IMR-90 (cell line): ENCODE measurements around the gene CHPT1. TPM values are rescaled to one million over a fixed set of nuclear protein-coding genes. Genes with fewer than 3 reads are reported as not detected.

Source experiments
- ATAC-seq: fragments of 200-7000 bp; cut with Tn5 transposase; 2 replicates; pipeline ENCODE4 v1.9.1; 2020; ENCODE audit warnings: low read depth, mild to moderate bottlenecking, moderate library complexity
- BruUV-seq: library from RNA; stranded (reverse); fragments of 400-500 nt; replicated peaks from 2 replicates; lab custom pipeline; 2021; lab: Mats Ljungman, UMichigan
- CTCF ChIA-PET: fragments of 300-600 bp; formaldehyde crosslinking; extraction: SDS; loops from one replicate; lab custom pipeline; 2021; ENCODE audit warnings: antibody characterized with exemption; lab: Yijun Ruan, JAX
- POLR2A ChIA-PET: fragments of 300-600 bp; sonication (Branson Sonifier 250); formaldehyde crosslinking; loops from one replicate; lab custom pipeline; 2022; ENCODE audit warnings: antibody characterized with exemption; ENCODE audit not compliant: unreplicated experiment; lab: Charles Lee
- DNase-seq: peaks from one replicate; pipeline ENCODE4 v3.0.0; 2013
- H2AFZ ChIP-seq: replicated peaks from 2 replicates; pipeline ENCODE3; 2013; ENCODE audit warnings: low read length, mild to moderate bottlenecking; ENCODE audit not compliant: poor library complexity
- H2AK5ac ChIP-seq: 2 replicates; pipeline ENCODE4 v1.6.1; 2013; ENCODE audit warnings: low read depth, low read length, inconsistent platforms
- H2AK9ac ChIP-seq: replicated peaks from 2 replicates; pipeline ENCODE3; 2013; ENCODE audit warnings: mild to moderate bottlenecking, low read depth, low read length, moderate library complexity; ENCODE audit not compliant: poor library complexity
- H2BK120ac ChIP-seq: 2 replicates; pipeline ENCODE4 v1.6.1; 2013; ENCODE audit warnings: low read depth, low read length, inconsistent platforms
- H2BK15ac ChIP-seq: 3 replicates; pipeline ENCODE4 v1.6.1; 2013; ENCODE audit warnings: low read depth, low read length, inconsistent platforms
- H2BK20ac ChIP-seq: 2 replicates; pipeline ENCODE4 v1.6.1; 2013; ENCODE audit warnings: low read depth, mild to moderate bottlenecking, inconsistent platforms, low read length, moderate library complexity
- H2BK5ac ChIP-seq: 2 replicates; pipeline ENCODE4 v1.6.1; 2013; ENCODE audit warnings: mild to moderate bottlenecking, low read depth, low read length, inconsistent platforms; ENCODE audit not compliant: poor library complexity, severe bottlenecking
- H3K14ac ChIP-seq: replicated peaks from 2 replicates; pipeline ENCODE4 v1.6.1; 2013; ENCODE audit warnings: low read depth, low read length, inconsistent platforms
- H3K18ac ChIP-seq: 2 replicates; pipeline ENCODE4 v1.6.1; 2013; ENCODE audit warnings: low read depth, low read length, control low read depth
- H3K23ac ChIP-seq: 2 replicates; pipeline ENCODE4 v1.6.1; 2013; ENCODE audit warnings: low read depth, low read length, inconsistent platforms
- H3K27ac ChIP-seq: 2 replicates; pipeline ENCODE4 v1.5.1; 2013; ENCODE audit warnings: mild to moderate bottlenecking, control low read depth, low read length; ENCODE audit not compliant: insufficient read depth
- H3K27me3 ChIP-seq: 2 replicates; pipeline ENCODE4 v1.6.1; 2013; ENCODE audit warnings: low read length; ENCODE audit not compliant: control insufficient read depth, insufficient read depth
- H3K36me3 ChIP-seq: 2 replicates; pipeline ENCODE4 v1.6.1; 2013; ENCODE audit warnings: low read length, mixed read lengths; ENCODE audit not compliant: control insufficient read depth, insufficient read depth
- H3K4ac ChIP-seq: 2 replicates; pipeline ENCODE4 v1.6.1; 2013; ENCODE audit warnings: low read depth, low read length, inconsistent platforms
- H3K4me1 ChIP-seq: 2 replicates; pipeline ENCODE4 v1.6.1; 2013; ENCODE audit warnings: low read length, mixed read lengths; ENCODE audit not compliant: control insufficient read depth, insufficient read depth
- H3K4me2 ChIP-seq: 2 replicates; pipeline ENCODE4 v1.6.1; 2013; ENCODE audit warnings: low read depth, mild to moderate bottlenecking, control low read depth, low read length, moderate library complexity
- H3K4me3 ChIP-seq: 2 replicates; pipeline ENCODE4 v1.5.1; 2013; ENCODE audit warnings: low read depth, mild to moderate bottlenecking, control low read depth, low read length, moderate library complexity; ENCODE audit not compliant: insufficient read depth
- H3K56ac ChIP-seq: 2 replicates; pipeline ENCODE4 v1.6.1; 2013; ENCODE audit warnings: low read length, inconsistent platforms; ENCODE audit not compliant: insufficient read depth; ENCODE audit errors: extremely low read depth
- H3K79me1 ChIP-seq, 2 experiments: 2 replicates each; pipeline ENCODE4 v1.6.1; 2013; ENCODE audit warnings: low read length in 2 of 2, inconsistent platforms in 1 of 2, low read depth in 1 of 2
- H3K9ac ChIP-seq: 2 replicates; pipeline ENCODE4 v1.6.1; 2013; ENCODE audit warnings: low read depth, low read length, control low read depth
- H3K9me1 ChIP-seq: 2 replicates; pipeline ENCODE4 v1.6.1; 2013; ENCODE audit warnings: low read length, inconsistent platforms; ENCODE audit not compliant: insufficient read depth
- H3K9me3 ChIP-seq: 2 replicates; pipeline ENCODE4 v1.6.1; 2013; ENCODE audit warnings: low read length; ENCODE audit not compliant: control insufficient read depth, insufficient read depth
- H4K20me1 ChIP-seq: 2 replicates; pipeline ENCODE4 v1.6.1; 2013; ENCODE audit warnings: low read length, inconsistent platforms; ENCODE audit not compliant: insufficient read depth
- H4K5ac ChIP-seq: 2 replicates; pipeline ENCODE4 v1.6.1; 2013; ENCODE audit warnings: mild to moderate bottlenecking, low read depth, low read length, control low read depth
- H4K8ac ChIP-seq, 2 experiments: 2 replicates each; pipeline ENCODE4 v1.6.1; 2013; ENCODE audit warnings: low read depth in 2 of 2, low read length in 2 of 2, control low read depth in 1 of 2, inconsistent platforms in 1 of 2
- H4K91ac ChIP-seq: 2 replicates; pipeline ENCODE4 v1.6.1; 2013; ENCODE audit warnings: low read depth, low read length, inconsistent platforms; ENCODE audit not compliant: insufficient read depth
- BHLHE40 ChIP-seq: fragments of 150-350 bp; IDR thresholded peaks from 2 replicates; pipeline ENCODE4 v1.6.1; 2016; ENCODE audit warnings: mild to moderate bottlenecking, low read depth, low read length
- CEBPB ChIP-seq: IDR thresholded peaks from 2 replicates; pipeline ENCODE4 v1.6.1; 2012; ENCODE audit warnings: low read depth, low read length, improper control_type of control experiment
- CHD1 ChIP-seq: IDR thresholded peaks from 2 replicates; pipeline ENCODE4 v1.6.1; 2012; ENCODE audit warnings: low read depth, low read length, improper control_type of control experiment
- CTCF ChIP-seq: conservative IDR thresholded peaks from 2 replicates; pipeline ENCODE4 v1.5.1; 2012; ENCODE audit warnings: mild to moderate bottlenecking, low read depth, low read length, improper control_type of control experiment
- FOS ChIP-seq: fragments of 150-350 bp; IDR thresholded peaks from 2 replicates; pipeline ENCODE4 v1.6.1; 2016; ENCODE audit warnings: low read depth, low read length
- MAFK ChIP-seq: IDR thresholded peaks from 2 replicates; pipeline ENCODE4 v1.6.1; 2012; ENCODE audit warnings: low read depth, low read length, improper control_type of control experiment
- MAZ ChIP-seq: IDR thresholded peaks from 2 replicates; pipeline ENCODE4 v1.6.1; 2012; ENCODE audit warnings: low read depth, mild to moderate bottlenecking, low read length, improper control_type of control experiment, moderate library complexity, borderline replicate concordance
- MXI1 ChIP-seq: IDR thresholded peaks from 2 replicates; pipeline ENCODE4 v1.6.1; 2012; ENCODE audit warnings: low read depth, mild to moderate bottlenecking, low read length, moderate library complexity, borderline replicate concordance
- NFE2L2 ChIP-seq: fragments of 150-350 bp; IDR thresholded peaks from 2 replicates; pipeline ENCODE4 v1.6.1; 2016; ENCODE audit warnings: low read depth, mild to moderate bottlenecking, low read length
- RAD21 ChIP-seq: IDR thresholded peaks from 2 replicates; pipeline ENCODE4 v1.6.1; 2012; ENCODE audit warnings: low read length, improper control_type of control experiment
- RFX5 ChIP-seq: IDR thresholded peaks from 2 replicates; pipeline ENCODE4 v1.8.0; 2012; ENCODE audit warnings: low read depth, mild to moderate bottlenecking, low read length, moderate library complexity
- SMC3 ChIP-seq: fragments of 150-350 bp; IDR thresholded peaks from 2 replicates; pipeline ENCODE4 v1.6.1; 2016; ENCODE audit warnings: low read depth, mild to moderate bottlenecking, antibody characterized with exemption, low read length, moderate library complexity
- USF2 ChIP-seq: fragments of 150-350 bp; IDR thresholded peaks from 2 replicates; pipeline ENCODE4 v1.6.1; 2017; ENCODE audit warnings: mild to moderate bottlenecking, antibody characterized with exemption, low read length, low read depth
- WGBS, 2 experiments: methylation state at CpG; one replicate each; pipeline versions ENCODE4 v1.1.5 to v1.1.7; 2013; ENCODE audit warnings: missing lambda C conversion rate in 2 of 2; ENCODE audit not compliant: insufficient read length in 1 of 2; ENCODE audit errors: extremely low coverage in 2 of 2; 5-methylcytosine and 5-hydroxymethylcytosine counted together
- dilution Hi-C: fragments of 300-500 bp; cut with HindIII; formaldehyde crosslinking; loops from one replicate; pipeline ENCODE4 v1.14.3; 2018; ENCODE audit warnings: low sequenced_read_pairs; ENCODE audit not compliant: unreplicated experiment
- in situ Hi-C: fragments of 300-500 bp; cut with MboI; formaldehyde crosslinking; loops from 3 replicates; pipeline ENCODE4 v1.14.3; 2019; ENCODE audit warnings: low sequenced_read_pairs, inconsistent platforms, mixed read lengths
- intact Hi-C: fragments of 100-400 bp; cut with micrococcal nuclease; formaldehyde crosslinking; loops from 2 replicates; pipeline ENCODE4 v1.10.0; 2022
- polyA plus RNA-seq, 3 experiments: library from polyadenylated mRNA; depleted of rRNA; stranded (reverse); fragments of >200 nt; gene quantifications; 2 replicates each; pipeline ENCODE4 v1.2.3, GENCODE V29; 2012; ENCODE audit warnings: low replicate concordance in 1 of 3
- total RNA-seq: library from RNA; depleted of rRNA; stranded (reverse); fragments of >200 nt; gene quantifications from 2 replicates; pipeline ENCODE4 v1.2.3, GENCODE V29; 2012

The CHPT1 gene
- total and polyA plus RNA-seq, 2 of the 4 experiments (the other 2 are of a cell fraction) = 8.1 to 11.7 TPM

GRCh38 chr12:101763246-101763931 lies 65.9 kb downstream of the CHPT1 start:
- no peaks in the 10 kb centered on the region for H3K4me1 ChIP-seq
- H4K20me1 ChIP-seq = no peaks in the 10 kb centered on the region
- ChIA-PET POLR2A (no interaction called here), CTCF (interaction anchor here (0.7 kb wide), 1 partner anchor 176 kb away, joined by 3 read pairs; no protein-coding TSS in a partner anchor)
- no peak for DNase-seq
- H3K4me2 ChIP-seq = no peak overlapping the region
- TF ChIP-seq RFX5 (no peak), CEBPB (no peak), SMC3 (no peak), MXI1 (no peak), FOS (no peak), CHD1 (no peak), BHLHE40 (no peak), MAZ (no peak), MAFK (no peak), RAD21 (no peak), CTCF (no peak), NFE2L2 (no peak), USF2 (no peak)
- no peaks in the 10 kb centered on the region for H3K27me3 ChIP-seq
- H3K23ac ChIP-seq = no peak overlapping the region
- H4K91ac ChIP-seq = no peak overlapping the region
- no peak overlapping the region for H3K56ac ChIP-seq
- BruUV-seq = no TSS peak
- dilution Hi-C loops (no loop called here), intact Hi-C loops (loop anchor here (5.0 kb wide), 1 partner anchor 271 kb away; no protein-coding TSS in a partner anchor), in situ Hi-C loops (loop anchor here (10.0 kb wide), 1 partner anchor 349 kb away; no protein-coding TSS in a partner anchor)
- H3K9ac ChIP-seq = no peak overlapping the region
- H2BK120ac ChIP-seq = no peak overlapping the region
- H2BK5ac ChIP-seq = no peak overlapping the region
- no peak overlapping the region for H3K14ac ChIP-seq
- H3K79me1 ChIP-seq = no peaks in the 10 kb centered on the region
- no peak overlapping the region for H2BK20ac ChIP-seq
- WGBS, 2 experiments = 93% methylated on average over 2 of the region's 6 CpGs; no CpG with 5 or more reads in 1 of the 2 experiments
- no peak overlapping the region for H3K27ac ChIP-seq
- H3K9me3 ChIP-seq = no peaks in the 10 kb centered on the region
- no peak; the same call in 1 of the 2 replicates for ATAC-seq
- H3K36me3 ChIP-seq = peaks cover 11% of the 10 kb centered on the region
- H3K18ac ChIP-seq = no peak overlapping the region
- H2AFZ ChIP-seq = no peak overlapping the region
- H4K8ac ChIP-seq = no peak overlapping the region
- H2BK15ac ChIP-seq = no peak overlapping the region
- H3K9me1 ChIP-seq = no peaks in the 10 kb centered on the region; the same call in 1 of the 2 replicates
- no peak overlapping the region for H3K4me3 ChIP-seq
- H2AK5ac ChIP-seq = no peak overlapping the region
- no peak overlapping the region for H2AK9ac ChIP-seq
- H4K5ac ChIP-seq = no peak overlapping the region
- H3K4ac ChIP-seq = no peak overlapping the region
